OCI-LY7 (cell line): ENCODE results near the gene PLA2G4E. TPM values are rescaled to one million over a fixed set of nuclear protein-coding genes. Genes with fewer than 3 reads are reported as not detected.

Experiments used
- BruUV-seq: library from RNA; stranded (reverse); fragments of 400-500 nt; replicated peaks from 2 replicates; lab custom pipeline; 2021; lab: Mats Ljungman, UMichigan
- CTCF ChIA-PET: fragments of 300-600 bp; sonication (Branson Sonifier 250); formaldehyde crosslinking; loops from one replicate; lab custom pipeline; 2022; ENCODE audit warnings: antibody characterized with exemption; ENCODE audit not compliant: unreplicated experiment; lab: Charles Lee
- POLR2A ChIA-PET: fragments of 300-600 bp; sonication (Branson Sonifier 250); formaldehyde crosslinking; loops from one replicate; lab custom pipeline; 2022; ENCODE audit warnings: antibody characterized with exemption; lab: Charles Lee
- DNase-seq: peaks from one replicate; pipeline ENCODE4 v3.0.0-alpha.2; 2015; ENCODE audit warnings: low spot score
- H2AFZ ChIP-seq: fragments of 200-600 bp; sonication (generic), shearing (Covaris generic); 2 replicates; pipeline ENCODE4 v1.6.1; 2014; ENCODE audit warnings: mild to moderate bottlenecking, antibody characterized with exemption, low read length, moderate library complexity
- H3K27ac ChIP-seq: fragments of 200-600 bp; sonication (generic); 2 replicates; pipeline ENCODE4 v1.5.1; 2014; ENCODE audit warnings: mixed run types, low read depth, mild to moderate bottlenecking, moderate library complexity, low read length, inconsistent platforms; ENCODE audit not compliant: poor library complexity, severe bottlenecking
- H3K36me3 ChIP-seq: fragments of 200-600 bp; sonication (generic); 2 replicates; pipeline ENCODE4 v1.6.1; 2014; ENCODE audit warnings: mild to moderate bottlenecking, antibody characterized with exemption, low read length, moderate library complexity, mixed read lengths; ENCODE audit not compliant: insufficient read depth
- H3K4me1 ChIP-seq: fragments of 200-600 bp; sonication (generic); 2 replicates; pipeline ENCODE4 v1.5.1; 2014; ENCODE audit warnings: mild to moderate bottlenecking, low read length; ENCODE audit not compliant: insufficient read depth, poor library complexity, severe bottlenecking
- H3K4me2 ChIP-seq: fragments of 200-600 bp; sonication (generic); 2 replicates; pipeline ENCODE4 v1.6.1; 2014; ENCODE audit warnings: mild to moderate bottlenecking, low read length
- H3K4me3 ChIP-seq: fragments of 200-600 bp; sonication (generic); 2 replicates; pipeline ENCODE4 v1.5.1; 2014; ENCODE audit warnings: mild to moderate bottlenecking, low read depth, low read length; ENCODE audit not compliant: poor library complexity, severe bottlenecking
- H3K79me2 ChIP-seq: fragments of 200-600 bp; sonication (generic); 2 replicates; pipeline ENCODE4 v1.6.1; 2016; ENCODE audit warnings: low read depth, mild to moderate bottlenecking, low read length, moderate library complexity, mixed read lengths; ENCODE audit not compliant: insufficient read depth
- H3K9me2 ChIP-seq: fragments of 200-600 bp; sonication (generic); 2 replicates; pipeline ENCODE4 v1.6.1; 2016; ENCODE audit warnings: mild to moderate bottlenecking, low read length, mixed read lengths; ENCODE audit not compliant: insufficient read depth
- H3K9me3 ChIP-seq: fragments of 200-600 bp; sonication (generic); 2 replicates; pipeline ENCODE4 v1.6.1; 2014; ENCODE audit warnings: mild to moderate bottlenecking, mixed run types, low read length, mixed read lengths
- H4K20me1 ChIP-seq: fragments of 200-600 bp; sonication (generic); 2 replicates; pipeline ENCODE4 v1.6.1; 2014; ENCODE audit warnings: mild to moderate bottlenecking, antibody characterized with exemption, low read length, moderate library complexity, mixed read lengths; ENCODE audit not compliant: insufficient read depth
- EZH2phosphoT487 ChIP-seq: fragments of 200-600 bp; sonication (generic); IDR thresholded peaks from 2 replicates; pipeline ENCODE4 v1.6.1; 2018; ENCODE audit warnings: low read depth, borderline replicate concordance, mild to moderate bottlenecking, mixed run types, antibody characterized with exemption, low read length, moderate library complexity, mixed read lengths
- intact Hi-C: fragments of 100-400 bp; cut with micrococcal nuclease; formaldehyde crosslinking; loops from one replicate; pipeline ENCODE4 v1.10.0; 2022; ENCODE audit not compliant: unreplicated experiment
- total RNA-seq, 2 experiments: library from RNA; depleted of rRNA in 1 of 2; stranded (reverse); fragments of >200 nt in 1 of 2; shearing (Covaris generic) in 1 of 2; gene quantifications; 2 replicates each; pipeline ENCODE4 v1.2.3, GENCODE V29; 2014 to 2022
- TF ChIP-seq, protein P1 (sequence below): fragments of 200-600 bp; sonication (generic); conservative IDR thresholded peaks from 2 replicates; pipeline ENCODE4 v1.5.1; 2014; ENCODE audit warnings: mild to moderate bottlenecking, antibody characterized with exemption, low read length, moderate library complexity, mixed read lengths

PLA2G4E gene
- total RNA-seq, 2 experiments from 2014 or later, result not detected

DNA sequence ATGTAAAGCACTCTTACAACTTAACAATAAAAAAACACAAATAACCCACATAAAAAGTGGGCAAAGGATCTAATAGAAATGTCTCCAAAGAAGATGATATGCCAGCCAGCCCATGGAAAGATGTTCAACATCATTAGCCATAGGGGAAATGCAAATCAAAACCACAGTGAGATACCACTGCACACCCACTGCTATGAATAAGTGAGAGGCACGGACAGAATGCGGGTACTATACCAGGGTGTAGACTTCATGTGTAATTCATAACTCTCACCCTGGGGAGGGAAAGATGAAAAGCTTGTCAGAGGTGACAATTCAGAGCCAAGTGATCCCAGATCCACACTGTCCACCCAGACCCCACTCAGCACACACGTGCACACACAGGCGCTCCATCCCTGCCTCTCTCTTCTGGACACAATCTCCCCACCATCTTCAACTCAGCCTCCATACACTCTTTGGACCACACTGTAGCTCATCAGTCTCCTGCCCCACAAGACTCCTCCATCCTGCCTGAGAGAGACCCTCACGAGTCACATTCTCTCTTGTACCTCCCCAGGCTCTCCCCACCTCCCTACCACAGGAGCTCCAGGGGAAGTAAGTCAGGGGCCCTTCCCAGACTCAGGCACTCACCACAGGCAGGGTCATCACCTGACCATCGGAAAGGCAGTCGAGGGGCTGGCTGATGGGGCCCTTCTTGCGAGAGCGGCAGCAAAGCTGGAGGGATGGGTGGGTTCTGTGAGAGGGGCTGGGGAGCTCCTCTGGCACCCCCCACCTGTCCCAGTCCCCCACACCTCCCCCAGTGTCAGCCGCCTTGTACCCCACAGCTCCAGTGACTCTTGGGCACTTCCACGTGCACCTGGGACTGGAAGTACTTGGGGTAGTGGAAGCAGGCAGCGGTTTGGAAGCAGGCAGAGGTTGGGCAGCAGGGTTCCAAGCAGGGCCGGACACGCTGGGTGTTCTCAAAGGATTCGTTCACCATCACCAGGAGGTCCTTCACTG lies 21.3 kb downstream of the PLA2G4E start:
- no TSS peak for BruUV-seq
- no peak for DNase-seq
- CTCF ChIA-PET, result interaction anchor here (0.6 kb wide), 1 partner anchor 131 kb away, joined by 3 read pairs; no protein-coding TSS in a partner anchor
- TF ChIP-seq EZH2phosphoT487, result no peak
- TF ChIP-seq, protein P1, sequence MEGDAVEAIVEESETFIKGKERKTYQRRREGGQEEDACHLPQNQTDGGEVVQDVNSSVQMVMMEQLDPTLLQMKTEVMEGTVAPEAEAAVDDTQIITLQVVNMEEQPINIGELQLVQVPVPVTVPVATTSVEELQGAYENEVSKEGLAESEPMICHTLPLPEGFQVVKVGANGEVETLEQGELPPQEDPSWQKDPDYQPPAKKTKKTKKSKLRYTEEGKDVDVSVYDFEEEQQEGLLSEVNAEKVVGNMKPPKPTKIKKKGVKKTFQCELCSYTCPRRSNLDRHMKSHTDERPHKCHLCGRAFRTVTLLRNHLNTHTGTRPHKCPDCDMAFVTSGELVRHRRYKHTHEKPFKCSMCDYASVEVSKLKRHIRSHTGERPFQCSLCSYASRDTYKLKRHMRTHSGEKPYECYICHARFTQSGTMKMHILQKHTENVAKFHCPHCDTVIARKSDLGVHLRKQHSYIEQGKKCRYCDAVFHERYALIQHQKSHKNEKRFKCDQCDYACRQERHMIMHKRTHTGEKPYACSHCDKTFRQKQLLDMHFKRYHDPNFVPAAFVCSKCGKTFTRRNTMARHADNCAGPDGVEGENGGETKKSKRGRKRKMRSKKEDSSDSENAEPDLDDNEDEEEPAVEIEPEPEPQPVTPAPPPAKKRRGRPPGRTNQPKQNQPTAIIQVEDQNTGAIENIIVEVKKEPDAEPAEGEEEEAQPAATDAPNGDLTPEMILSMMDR, result no peak
- Histone ChIP-seq H3K9me3 (no peaks in the 10 kb centered on the region), H3K79me2 (no peaks in the 10 kb centered on the region), H3K36me3 (no peaks in the 10 kb centered on the region), H3K4me1 (no peaks in the 10 kb centered on the region), H4K20me1 (no peaks in the 10 kb centered on the region; the same call in 1 of the 2 replicates), H3K9me2 (no peaks in the 10 kb centered on the region), H3K27ac (no peak overlapping the region), H3K4me2 (no peak overlapping the region), H3K4me3 (no peak overlapping the region), H2AFZ (no peak overlapping the region)
- POLR2A ChIA-PET, result no interaction called here
- intact Hi-C loops, result no loop called here

DNA sequence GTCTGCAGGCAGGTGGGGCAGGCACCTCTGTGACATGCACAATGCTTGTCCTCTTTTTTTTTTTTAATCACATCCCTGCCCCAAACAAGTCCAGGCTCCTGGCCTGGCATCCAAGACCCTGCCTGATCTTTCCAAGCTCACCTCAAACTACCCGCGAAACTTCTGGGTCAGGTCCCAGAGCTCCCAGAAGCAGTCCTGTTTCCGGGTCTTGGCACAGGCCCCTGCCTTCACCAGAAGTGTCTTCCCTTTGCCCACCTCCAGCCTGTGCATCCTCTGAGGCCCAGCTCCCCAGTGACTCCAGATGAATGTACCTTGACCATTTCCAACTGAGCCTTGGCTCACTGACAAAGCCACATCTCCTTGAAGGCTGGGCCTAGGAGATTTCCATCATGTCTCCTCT lies 23.0 kb downstream of the PLA2G4E start:
- Histone ChIP-seq H4K20me1 (no peaks in the 10 kb centered on the region; the same call in 1 of the 2 replicates), H3K9me2 (no peaks in the 10 kb centered on the region), H3K27ac (no peak overlapping the region), H3K4me1 (no peaks in the 10 kb centered on the region), H3K36me3 (no peaks in the 10 kb centered on the region), H3K4me2 (no peak overlapping the region), H3K79me2 (no peaks in the 10 kb centered on the region), H2AFZ (no peak overlapping the region), H3K4me3 (no peak overlapping the region), H3K9me3 (no peaks in the 10 kb centered on the region)
- TF ChIP-seq EZH2phosphoT487, result no peak
- TF ChIP-seq, protein P1, result no peak
- no peak for DNase-seq
- CTCF ChIA-PET, result no interaction called here
- POLR2A ChIA-PET, result interaction anchor here (0.8 to 1.2 kb wide), 2 partner anchors 25 to 55 kb away, joined by 3 read pairs; partner anchors contain the start of gene EHD4
- intact Hi-C loops, result no loop called here
- BruUV-seq, result no TSS peak
